Neuronal stem cell (in vitro differentiated cells): ENCODE measurements around the gene TMC5.
"Not testable (repeated sequence)": the region's sequence is repeated elsewhere in the genome, so short reads cannot be mapped to it uniquely, and the experiment has no call there.

Experiments used
- DNase-seq: peaks from one replicate; pipeline ENCODE4 v3.0.0-alpha.2; 2013; ENCODE audit warnings: low spot score
- H2AFZ ChIP-seq: one replicate; pipeline ENCODE4 v1.6.1; 2013; ENCODE audit warnings: mild to moderate bottlenecking, low read length, inconsistent platforms
- H2AK5ac ChIP-seq: 2 replicates; pipeline ENCODE4 v1.6.1; 2013; ENCODE audit warnings: low read depth, mild to moderate bottlenecking, inconsistent platforms, low read length, moderate library complexity, mixed read lengths
- H2BK120ac ChIP-seq: 2 replicates; pipeline ENCODE4 v1.6.1; 2013; ENCODE audit warnings: low read depth, mild to moderate bottlenecking, inconsistent platforms, low read length, moderate library complexity, mixed read lengths
- H2BK12ac ChIP-seq: one replicate; pipeline ENCODE4 v1.6.1; 2013; ENCODE audit warnings: low read length, inconsistent platforms
- H2BK15ac ChIP-seq: 2 replicates; pipeline ENCODE4 v1.6.1; 2013; ENCODE audit warnings: mild to moderate bottlenecking, low read length, inconsistent platforms, mixed read lengths
- H2BK5ac ChIP-seq: one replicate; pipeline ENCODE4 v1.6.1; 2013; ENCODE audit warnings: inconsistent platforms, mild to moderate bottlenecking, low read length, moderate library complexity
- H3K14ac ChIP-seq: one replicate; pipeline ENCODE4 v1.6.1; 2013; ENCODE audit warnings: low read length, inconsistent platforms
- H3K18ac ChIP-seq: 2 replicates; pipeline ENCODE4 v1.6.1; 2013; ENCODE audit warnings: low read length, inconsistent platforms
- H3K23ac ChIP-seq: 2 replicates; pipeline ENCODE4 v1.6.1; 2013; ENCODE audit warnings: low read depth, mild to moderate bottlenecking, mixed read lengths, low read length, inconsistent platforms; ENCODE audit not compliant: poor library complexity
- H3K27ac ChIP-seq: replicated peaks from 3 replicates; pipeline ENCODE4 v1.5.1; 2013; ENCODE audit warnings: low read length, inconsistent platforms
- H3K27me3 ChIP-seq, 3 experiments: 2 replicates each; pipeline ENCODE4 v1.6.1; 2013; ENCODE audit warnings: low read length in 3 of 3, mild to moderate bottlenecking in 2 of 3, inconsistent platforms in 1 of 3, low read depth in 1 of 3, mixed read lengths in 1 of 3, moderate library complexity in 1 of 3; ENCODE audit not compliant: control insufficient read depth in 3 of 3, insufficient read depth in 3 of 3
- H3K36me3 ChIP-seq, 2 donors: replicated peaks in 1 of 2; 2 replicates each; pipeline ENCODE4 v1.6.1; 2013; ENCODE audit warnings: low read length in 2 of 2; ENCODE audit not compliant: control insufficient read depth in 2 of 2, insufficient read depth in 2 of 2
- H3K4ac ChIP-seq: 2 replicates; pipeline ENCODE4 v1.6.1; 2013; ENCODE audit warnings: inconsistent platforms, mild to moderate bottlenecking, low read length, moderate library complexity
- H3K4me1 ChIP-seq, 2 donors: 1 replicate in 1 of 2; 2 replicates in 1 of 2; pipeline ENCODE4 v1.6.1; 2013; ENCODE audit warnings: low read length in 2 of 2, low read depth in 1 of 2; ENCODE audit not compliant: control insufficient read depth in 2 of 2, insufficient read depth in 1 of 2
- H3K4me2 ChIP-seq: one replicate; pipeline ENCODE4 v1.6.1; 2013; ENCODE audit warnings: mild to moderate bottlenecking, low read length, inconsistent platforms; ENCODE audit not compliant: insufficient read depth, poor library complexity, severe bottlenecking
- H3K4me3 ChIP-seq, 2 donors: 2 replicates each; pipeline ENCODE4 v1.5.1; 2013; ENCODE audit warnings: low read length in 2 of 2, mild to moderate bottlenecking in 2 of 2, inconsistent platforms in 1 of 2, moderate library complexity in 1 of 2
- H3K79me1 ChIP-seq: one replicate; pipeline ENCODE4 v1.6.1; 2013; ENCODE audit warnings: low read depth, mild to moderate bottlenecking, inconsistent platforms, low read length, moderate library complexity
- H3K9ac ChIP-seq: one replicate; pipeline ENCODE4 v1.6.1; 2013; ENCODE audit warnings: mild to moderate bottlenecking, low read depth, low read length, inconsistent platforms; ENCODE audit not compliant: poor library complexity
- H3K9me3 ChIP-seq, 2 donors: replicated peaks in 1 of 2; 2 replicates each; pipeline versions ENCODE3 to v1.6.1; 2013; ENCODE audit warnings: low read length in 2 of 2, mild to moderate bottlenecking in 2 of 2, inconsistent platforms in 1 of 2, low read depth in 1 of 2, mixed read lengths in 1 of 2, moderate library complexity in 1 of 2; ENCODE audit not compliant: control insufficient read depth in 2 of 2, insufficient read depth in 1 of 2
- H4K8ac ChIP-seq: one replicate; pipeline ENCODE4 v1.6.1; 2013; ENCODE audit warnings: low read depth, mild to moderate bottlenecking, inconsistent platforms, low read length, moderate library complexity
- H4K91ac ChIP-seq: one replicate; pipeline ENCODE4 v1.6.1; 2013; ENCODE audit warnings: low read length, low read depth, mild to moderate bottlenecking, inconsistent platforms; ENCODE audit not compliant: poor library complexity
- WGBS, 2 donors: extraction: QIAGEN DNeasy Blood & Tissue Kit; methylation state at CpG; one replicate each; pipeline ENCODE4 v1.1.7; 2013; ENCODE audit warnings: missing lambda C conversion rate in 2 of 2, mixed read lengths in 1 of 2; ENCODE audit not compliant: insufficient read length in 2 of 2, insufficient replicate concordance in 1 of 2; ENCODE audit errors: extremely low coverage in 2 of 2; 5-methylcytosine and 5-hydroxymethylcytosine counted together

Gene TMC5

GRCh38 chr16:19389246-19389645 lies 28.4 kb upstream of the TMC5 start:
- H3K79me1 ChIP-seq, result no peaks in the 10 kb centered on the region
- H3K27ac ChIP-seq, result no peak overlapping the region

GRCh38 chr16:19391185-19391776 lies 26.4 kb upstream of the TMC5 start:
- not testable (repeated sequence) for H3K36me3 ChIP-seq, H3K4ac ChIP-seq, H3K23ac ChIP-seq, H3K4me1 ChIP-seq, H2BK12ac ChIP-seq, H3K9ac ChIP-seq, H3K4me2 ChIP-seq, H2AK5ac ChIP-seq, DNase-seq, H2BK5ac ChIP-seq, H3K27me3 ChIP-seq, H3K18ac ChIP-seq, H2BK120ac ChIP-seq, H4K91ac ChIP-seq, H3K9me3 ChIP-seq, H3K27ac ChIP-seq, H3K14ac ChIP-seq, H3K4me3 ChIP-seq, H2BK15ac ChIP-seq, H4K8ac ChIP-seq, H3K79me1 ChIP-seq, H2AFZ ChIP-seq
- WGBS, 2 donors, result no CpG with 5 or more reads among the region's 6 CpGs

More at GRCh38 chr16:19389246-19389645, 28.4 kb upstream of the TMC5 start:
- H3K27me3 ChIP-seq, result no peaks in the 10 kb centered on the region
- H2BK12ac ChIP-seq, result no peak overlapping the region
- H3K23ac ChIP-seq, result no peak overlapping the region
- H3K14ac ChIP-seq, result no peak overlapping the region
- no CpG with 5 or more reads among the region's 5 CpGs for WGBS, 2 donors
- no peak overlapping the region for H3K18ac ChIP-seq
- H3K4me1 ChIP-seq, result peaks cover 3 to 5% of the 10 kb centered on the region in 2 donors
- H3K9me3 ChIP-seq, result peaks cover 0 to 2% of the 10 kb centered on the region in 2 donors
- no peak overlapping the region for H2BK15ac ChIP-seq
- no peak overlapping the region for H3K4me2 ChIP-seq
- no peak overlapping the region for H2BK120ac ChIP-seq
- H3K4me3 ChIP-seq, result no peak overlapping the region
- no peak overlapping the region for H2BK5ac ChIP-seq
- DNase-seq, result peak; percentile 14
- H3K4ac ChIP-seq, result no peak overlapping the region
- H2AFZ ChIP-seq, result no peak overlapping the region
- no peak overlapping the region for H4K91ac ChIP-seq
- no peaks in the 10 kb centered on the region for H3K36me3 ChIP-seq
- no peak overlapping the region for H2AK5ac ChIP-seq
- H3K9ac ChIP-seq, result no peak overlapping the region
- H4K8ac ChIP-seq, result no peak overlapping the region

- H4K8ac ChIP-seq, result no peak overlapping the region
- H3K9ac ChIP-seq, result no peak overlapping the region
- H3K27ac ChIP-seq, result no peak overlapping the region
- H3K4me2 ChIP-seq, result no peak overlapping the region
- no peak overlapping the region for H2BK120ac ChIP-seq
- no peak overlapping the region for H3K18ac ChIP-seq
- no peak overlapping the region for H3K4me3 ChIP-seq
- H4K91ac ChIP-seq, result no peak overlapping the region
- no CpG with 5 or more reads among the region's 2 CpGs for WGBS, 2 donors
- peaks cover 0 to 9% (median 0%) of the 10 kb centered on the region in 3 experiments for H3K27me3 ChIP-seq
- no peak overlapping the region for H2BK15ac ChIP-seq
- peaks cover 3 to 7% of the 10 kb centered on the region in 2 donors for H3K4me1 ChIP-seq
- H2BK12ac ChIP-seq, result no peak overlapping the region
- no peak overlapping the region for H2BK5ac ChIP-seq
- no peaks in the 10 kb centered on the region for H3K9me3 ChIP-seq
- no peaks in the 10 kb centered on the region for H3K36me3 ChIP-seq
- no peaks in the 10 kb centered on the region for H3K79me1 ChIP-seq
- no peak overlapping the region for H3K14ac ChIP-seq
- no peak overlapping the region for H3K23ac ChIP-seq
- no peak for DNase-seq
- H2AFZ ChIP-seq, result no peak overlapping the region
- no peak overlapping the region for H2AK5ac ChIP-seq
- no peak overlapping the region for H3K4ac ChIP-seq
These were observed 25.3 kb upstream of the TMC5 start for GRCh38 chr16:19392352-19392751.

GRCh38 chr16:19393226-19394111 lies 24.2 kb upstream of the TMC5 start:
- H2BK120ac ChIP-seq, result no peak overlapping the region
- H3K9me3 ChIP-seq, result no peaks in the 10 kb centered on the region
- no peaks in the 10 kb centered on the region for H3K79me1 ChIP-seq
- H2BK15ac ChIP-seq, result no peak overlapping the region
- H3K4me1 ChIP-seq, result peaks cover 3 to 7% of the 10 kb centered on the region in 2 donors
- no peak overlapping the region for H4K8ac ChIP-seq
- H2AK5ac ChIP-seq, result no peak overlapping the region
- no peak overlapping the region for H3K23ac ChIP-seq
- H3K27me3 ChIP-seq, result peaks cover 0 to 9% (median 0%) of the 10 kb centered on the region in 3 experiments
- H2BK5ac ChIP-seq, result no peak overlapping the region
- no peak overlapping the region for H4K91ac ChIP-seq
- H3K18ac ChIP-seq, result no peak overlapping the region
- no peak overlapping the region for H3K4me3 ChIP-seq
- H3K27ac ChIP-seq, result peak overlapping the region; percentile 8
- H3K4me2 ChIP-seq, result no peak overlapping the region
- no peak overlapping the region for H3K9ac ChIP-seq
- no CpG with 5 or more reads among the region's 13 CpGs for WGBS, 2 donors
- H3K4ac ChIP-seq, result no peak overlapping the region
- peak overlapping the region; percentile 82 for H2AFZ ChIP-seq
- H3K14ac ChIP-seq, result no peak overlapping the region
- no peaks in the 10 kb centered on the region for H3K36me3 ChIP-seq
- H2BK12ac ChIP-seq, result no peak overlapping the region
- DNase-seq, result peak; percentile 3
